RWPE1 (cell line): Measurements from ENCODE around the gene EMC9.

Experiments
- CTCF ChIA-PET: fragments of 350-600 bp; sonication (Branson Sonifier 250); formaldehyde crosslinking; extraction: SDS; loops from one replicate; lab custom pipeline; 2021; lab: Yijun Ruan, JAX
- POLR2A ChIA-PET: fragments of 400-600 bp; formaldehyde crosslinking; extraction: SDS; loops from one replicate; lab custom pipeline; 2020; ENCODE audit warnings: antibody characterized with exemption; ENCODE audit not compliant: low non-redundant PET; lab: Yijun Ruan, JAX
- DNase-seq: peaks from one replicate; pipeline ENCODE4 v3.0.0; 2012; ENCODE audit warnings: low spot score
- H3K27ac ChIP-seq: fragments of 450-650 bp; 2 replicates; pipeline ENCODE4 v1.5.1; 2017
- TF ChIP-seq, protein P1 (sequence below): fragments of 450-650 bp; conservative IDR thresholded peaks from 2 replicates; pipeline ENCODE4 v1.5.1; 2017; ENCODE audit warnings: low read depth, mild to moderate bottlenecking

EMC9 gene

DNA sequence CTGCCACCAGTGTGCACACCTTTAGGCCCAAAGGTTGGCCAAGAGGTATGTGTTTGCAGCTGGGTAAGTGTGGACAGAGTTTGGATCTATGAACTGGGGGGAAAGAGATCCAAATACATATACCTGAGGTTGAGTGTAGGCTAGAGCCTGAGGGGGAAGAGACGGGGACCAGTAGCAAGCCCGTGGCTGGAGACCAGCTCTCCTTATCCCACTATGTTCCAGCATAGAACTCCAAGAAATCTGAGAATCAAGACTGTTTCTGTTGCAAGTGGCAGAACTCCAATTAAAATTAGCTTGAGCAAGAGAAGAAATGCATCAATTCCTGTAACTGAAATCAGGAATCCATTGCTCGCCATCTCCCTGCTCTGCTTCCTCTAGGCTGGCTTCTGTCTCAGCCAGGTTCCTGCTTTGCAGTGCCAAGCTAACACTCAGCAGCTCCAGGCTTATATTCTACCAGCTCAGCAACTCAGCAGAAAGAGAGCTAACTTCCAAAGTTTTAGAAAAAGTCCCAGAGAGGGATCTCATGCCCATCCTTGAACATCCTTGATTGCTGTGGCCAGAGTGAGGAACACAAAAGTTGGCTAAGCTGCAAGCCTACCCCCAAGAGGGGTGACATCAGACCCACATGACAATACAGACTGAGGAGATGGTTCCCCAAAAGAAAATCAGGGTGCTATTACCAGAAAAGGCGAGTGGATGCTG, 48.7 kb downstream of the EMC9 start:
- POLR2A ChIA-PET, result interaction anchor here (0.6 kb wide), 1 partner anchor 49 kb away, joined by 4 read pairs; the partner anchor contains the start of gene EMC9
- TF ChIP-seq, protein P1, sequence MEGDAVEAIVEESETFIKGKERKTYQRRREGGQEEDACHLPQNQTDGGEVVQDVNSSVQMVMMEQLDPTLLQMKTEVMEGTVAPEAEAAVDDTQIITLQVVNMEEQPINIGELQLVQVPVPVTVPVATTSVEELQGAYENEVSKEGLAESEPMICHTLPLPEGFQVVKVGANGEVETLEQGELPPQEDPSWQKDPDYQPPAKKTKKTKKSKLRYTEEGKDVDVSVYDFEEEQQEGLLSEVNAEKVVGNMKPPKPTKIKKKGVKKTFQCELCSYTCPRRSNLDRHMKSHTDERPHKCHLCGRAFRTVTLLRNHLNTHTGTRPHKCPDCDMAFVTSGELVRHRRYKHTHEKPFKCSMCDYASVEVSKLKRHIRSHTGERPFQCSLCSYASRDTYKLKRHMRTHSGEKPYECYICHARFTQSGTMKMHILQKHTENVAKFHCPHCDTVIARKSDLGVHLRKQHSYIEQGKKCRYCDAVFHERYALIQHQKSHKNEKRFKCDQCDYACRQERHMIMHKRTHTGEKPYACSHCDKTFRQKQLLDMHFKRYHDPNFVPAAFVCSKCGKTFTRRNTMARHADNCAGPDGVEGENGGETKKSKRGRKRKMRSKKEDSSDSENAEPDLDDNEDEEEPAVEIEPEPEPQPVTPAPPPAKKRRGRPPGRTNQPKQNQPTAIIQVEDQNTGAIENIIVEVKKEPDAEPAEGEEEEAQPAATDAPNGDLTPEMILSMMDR, result no peak
- peak overlapping the region; percentile 88 for H3K27ac ChIP-seq
- DNase-seq, result no peak
- CTCF ChIA-PET, result interaction anchor here (1.3 to 6.1 kb wide), 3 partner anchors 16 to 35 kb away, joined by 4 to 51 read pairs (median 4); no protein-coding TSS in a partner anchor

DNA sequence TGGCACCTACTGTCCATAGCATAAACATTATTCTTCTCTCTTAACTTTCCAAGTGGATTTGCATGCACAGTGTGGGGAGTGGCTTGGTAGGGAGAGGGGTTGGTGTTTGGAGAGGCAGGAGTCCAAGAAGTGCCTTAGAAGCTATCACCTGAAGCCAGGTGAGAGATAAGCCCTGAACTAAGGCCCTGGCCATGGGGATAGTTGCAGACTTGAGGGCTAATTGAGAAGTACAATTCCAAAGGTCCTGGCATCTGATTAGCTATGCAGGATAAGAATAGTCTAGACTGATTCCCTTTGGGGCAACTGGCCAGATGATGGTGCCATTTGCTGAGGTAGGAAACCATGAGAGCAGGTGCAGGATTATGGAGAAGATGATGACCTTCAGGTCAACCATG, 49.3 kb downstream of the EMC9 start:
- CTCF ChIA-PET, result interaction anchor here (0.7 to 6.1 kb wide), 2 partner anchors 34 to 337 kb away, joined by 5 to 51 read pairs; no protein-coding TSS in a partner anchor
- DNase-seq, result no peak
- peak overlapping the region; percentile 88; the same call in 1 of the 2 replicates for H3K27ac ChIP-seq
- TF ChIP-seq, protein P1, result no peak
- POLR2A ChIA-PET, result interaction anchor here (0.7 kb wide), 1 partner anchor 182 kb away, joined by 4 read pairs; no protein-coding TSS in a partner anchor

DNA sequence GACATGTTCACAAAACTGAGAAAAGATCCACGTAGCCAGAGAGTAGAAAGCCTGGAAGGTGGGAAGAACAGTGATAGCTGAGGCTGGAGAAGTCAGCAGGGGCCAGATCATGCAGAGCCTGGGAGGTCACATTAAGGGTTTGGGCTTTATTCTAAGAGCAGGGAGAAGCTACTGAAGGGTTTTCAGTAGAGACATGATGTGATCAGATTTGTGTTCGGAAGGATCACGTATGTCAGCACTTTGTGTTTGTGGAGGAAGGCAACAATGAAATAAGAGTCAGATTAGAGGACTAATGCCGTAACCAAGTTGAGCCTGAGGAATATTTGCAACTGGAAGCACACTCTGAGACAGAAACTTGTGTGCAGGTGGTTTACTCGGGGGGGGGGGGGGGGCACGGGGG, 51.5 kb downstream of the EMC9 start:
- ChIA-PET POLR2A (no interaction called here), CTCF (interaction anchor here (0.6 to 6.1 kb wide), 11 partner anchors 10 to 838 kb away, joined by 3 to 51 read pairs (median 3); no protein-coding TSS in a partner anchor)
- TF ChIP-seq, protein P1, result no peak
- H3K27ac ChIP-seq, result no peak overlapping the region
- DNase-seq, result no peak
